GM19240 (cell line): ENCODE data around the gene MAD1L1.

Source experiments
- DNase-seq: peaks from one replicate; pipeline ENCODE4 v3.0.0; 2011; ENCODE audit warnings: low spot score; ENCODE audit not compliant: insufficient read length

The MAD1L1 gene

GRCh38 chr7:1809601-1810258 is 423.0 kb downstream of the MAD1L1 start:
- no peak for DNase-seq

GRCh38 chr7:1809070-1809469 is 423.7 kb downstream of the MAD1L1 start:
- DNase-seq, result no peak

GRCh38 chr7:1807821-1808600 is 424.7 kb downstream of the MAD1L1 start:
- no peak for DNase-seq

- no peak for DNase-seq
Measured at GRCh38 chr7:1806354-1806753, 426.4 kb downstream of the MAD1L1 start.

GRCh38 chr7:1804310-1804709 is 428.4 kb downstream of the MAD1L1 start:
- no peak for DNase-seq

GRCh38 chr7:1802899-1803298 is 429.8 kb downstream of the MAD1L1 start:
- no peak for DNase-seq

- no peak for DNase-seq
Measured at GRCh38 chr7:1800902-1801301, 431.8 kb downstream of the MAD1L1 start.

- no peak for DNase-seq
Measured at GRCh38 chr7:1798191-1798590, 434.6 kb downstream of the MAD1L1 start.

GRCh38 chr7:1794888-1795542 is 437.7 kb downstream of the MAD1L1 start:
- no peak for DNase-seq

- no peak for DNase-seq
Measured at GRCh38 chr7:1787681-1788235, 445.0 kb downstream of the MAD1L1 start.

- DNase-seq, result no peak
Measured at GRCh38 chr7:1787241-1787640, 445.5 kb downstream of the MAD1L1 start.

- DNase-seq, result no peak
Measured at GRCh38 chr7:1785839-1786238, 446.9 kb downstream of the MAD1L1 start.

GRCh38 chr7:1781369-1781768 is 451.4 kb downstream of the MAD1L1 start:
- DNase-seq, result no peak

- DNase-seq, result no peak
Measured at GRCh38 chr7:1779445-1779844, 453.3 kb downstream of the MAD1L1 start.

GRCh38 chr7:1777122-1777521 is 455.6 kb downstream of the MAD1L1 start:
- DNase-seq, result no peak

- DNase-seq, result no peak
Measured at GRCh38 chr7:1775389-1775788, 457.4 kb downstream of the MAD1L1 start.

GRCh38 chr7:1770331-1770730 is 462.4 kb downstream of the MAD1L1 start:
- no peak for DNase-seq

GRCh38 chr7:1769286-1770200 is 463.2 kb downstream of the MAD1L1 start:
- no peak for DNase-seq

GRCh38 chr7:1768832-1769231 is 463.9 kb downstream of the MAD1L1 start:
- DNase-seq, result no peak

GRCh38 chr7:1767524-1767923 is 465.2 kb downstream of the MAD1L1 start:
- DNase-seq, result no peak
